ENCODE data around the gene ZNF384. TPM values are rescaled to one million over a fixed set of nuclear protein-coding genes. Genes with fewer than 3 reads are reported as not detected.
A peak's percentile ranks its signal among the peaks of the same experiment; 100 is the strongest.

Gene ZNF384
- total RNA-seq, 1 donor from 2014 or later: 38.0 TPM

- Mint-ChIP-seq H3K4me1 (peaks cover 14% of the 10 kb centered on the region), H3K27ac (no peak overlapping the region), H3K4me3 (no peak overlapping the region), H3K9me3 (no peaks in the 10 kb centered on the region), H3K27me3 (ENCODE audit: insufficient read depth, low read depth) (peaks cover 4% of the 10 kb centered on the region), H3K36me3 (peaks cover 23% of the 10 kb centered on the region)
- Histone ChIP-seq H3K9ac (no peak overlapping the region), H3K4me1 (peaks cover 6% of the 10 kb centered on the region), H4K20me1 (ENCODE audit: low read depth) (no peaks in the 10 kb centered on the region), H3K27ac (no peak overlapping the region), H3K9me3 (ENCODE audit: low read depth) (no peaks in the 10 kb centered on the region), H3K4me3 (no peak overlapping the region), H3K4me2 (no peak overlapping the region), H3F3A (ENCODE audit: low read depth) (peaks cover 35% of the 10 kb centered on the region), H3K79me2 (ENCODE audit: low read depth) (peaks cover 17% of the 10 kb centered on the region), H2AFZ (replicated peaks) (no peak overlapping the region), H3K36me3 (no peaks in the 10 kb centered on the region), H3K27me3 (no peaks in the 10 kb centered on the region)
- no peak for DNase-seq (ENCODE audit: low spot score)
- no peak for TF ChIP-seq CTCF (IDR thresholded peaks at IDR 0.05)
- TF ChIP-seq EZH2phosphoT487 (IDR thresholded peaks at IDR 0.05): no peak
- no peak for TF ChIP-seq EZH2 (IDR thresholded peaks at IDR 0.05)
Observed at GRCh38 chr12:6666211-6666610, 23.0 kb downstream of the ZNF384 start.

- Histone ChIP-seq H3K27ac (no peak overlapping the region), H3K4me3 (no peak overlapping the region), H3K9ac (no peak overlapping the region), H3F3A (ENCODE audit: low read depth) (peaks cover 35% of the 10 kb centered on the region), H2AFZ (replicated peaks) (no peak overlapping the region), H4K20me1 (ENCODE audit: low read depth) (no peaks in the 10 kb centered on the region), H3K36me3 (no peaks in the 10 kb centered on the region), H3K4me1 (peaks cover 6% of the 10 kb centered on the region), H3K9me3 (ENCODE audit: low read depth) (no peaks in the 10 kb centered on the region), H3K79me2 (ENCODE audit: low read depth) (peaks cover 30% of the 10 kb centered on the region), H3K27me3 (no peaks in the 10 kb centered on the region), H3K4me2 (no peak overlapping the region)
- H3K27ac Mint-ChIP-seq: no peak overlapping the region
- H3K4me1 Mint-ChIP-seq: peaks cover 14% of the 10 kb centered on the region
- DNase-seq (ENCODE audit: low spot score): no peak
- H3K9me3 Mint-ChIP-seq: no peaks in the 10 kb centered on the region
- H3K27me3 Mint-ChIP-seq (ENCODE audit: insufficient read depth, low read depth): peaks cover 4% of the 10 kb centered on the region
- TF ChIP-seq CTCF (IDR thresholded peaks at IDR 0.05) (no peak), EZH2phosphoT487 (IDR thresholded peaks at IDR 0.05) (no peak), EZH2 (IDR thresholded peaks at IDR 0.05) (no peak)
- H3K36me3 Mint-ChIP-seq: peaks cover 17% of the 10 kb centered on the region
- no peak overlapping the region for H3K4me3 Mint-ChIP-seq
Observed at GRCh38 chr12:6664902-6665301, 24.3 kb downstream of the ZNF384 start.

- peak within 1 kb of the TSS; percentile 98 for H3K27ac Mint-ChIP-seq
- peak within 1 kb of the TSS; percentile 77 for H2AFZ ChIP-seq (replicated peaks)
- H3K79me2 ChIP-seq (ENCODE audit: low read depth): peaks cover 48% of the 10 kb centered on the region
Observed at GRCh38 chr12:6662906-6663742, 26.1 kb downstream of the ZNF384 start, which contains the start of gene ING4. ING4 (minus strand) TSS chr12:6663119; CDS start chr12:6663101, 18 bp downstream.

GRCh38 chr12:6662602-6662905 lies 26.6 kb downstream of the ZNF384 start:
- H3K9ac ChIP-seq: peak overlapping the region; percentile 89
- no peak for DNase-seq (ENCODE audit: low spot score)
- H3K4me3 ChIP-seq: peak overlapping the region; percentile 79
- peak overlapping the region; percentile 23 for H3K27ac ChIP-seq
- H3K27ac Mint-ChIP-seq: peak overlapping the region; percentile 98
- H2AFZ ChIP-seq (replicated peaks): peak overlapping the region; percentile 77
- H3K36me3 ChIP-seq: no peaks in the 10 kb centered on the region
- H3F3A ChIP-seq (ENCODE audit: low read depth): peaks cover 28% of the 10 kb centered on the region
- H3K4me1 Mint-ChIP-seq: peaks cover 14% of the 10 kb centered on the region
- H3K4me1 ChIP-seq: peaks cover 6% of the 10 kb centered on the region
- no peaks in the 10 kb centered on the region for H3K9me3 ChIP-seq (ENCODE audit: low read depth)
- H3K4me2 ChIP-seq: peak overlapping the region; percentile 98
- no peaks in the 10 kb centered on the region for H3K9me3 Mint-ChIP-seq
- H3K4me3 Mint-ChIP-seq: peak overlapping the region; percentile 97
- H4K20me1 ChIP-seq (ENCODE audit: low read depth): no peaks in the 10 kb centered on the region
- H3K36me3 Mint-ChIP-seq: peaks cover 11% of the 10 kb centered on the region
- no peak for TF ChIP-seq CTCF (IDR thresholded peaks at IDR 0.05)
- TF ChIP-seq EZH2phosphoT487 (IDR thresholded peaks at IDR 0.05): no peak
- TF ChIP-seq EZH2 (IDR thresholded peaks at IDR 0.05): no peak
- H3K27me3 Mint-ChIP-seq (ENCODE audit: insufficient read depth, low read depth): peaks cover 7% of the 10 kb centered on the region
- peaks cover 53% of the 10 kb centered on the region for H3K79me2 ChIP-seq (ENCODE audit: low read depth)
- H3K27me3 ChIP-seq: no peaks in the 10 kb centered on the region

More at GRCh38 chr12:6662906-6663742, 26.1 kb downstream of the ZNF384 start, which contains the start of gene ING4:
- TF ChIP-seq EZH2 (IDR thresholded peaks at IDR 0.05): no peak
- Histone ChIP-seq H3K9me3 (ENCODE audit: low read depth) (no peaks in the 10 kb centered on the region), H3F3A (ENCODE audit: low read depth) (peaks cover 30% of the 10 kb centered on the region), H4K20me1 (ENCODE audit: low read depth) (no peaks in the 10 kb centered on the region), H3K4me1 (peaks cover 6% of the 10 kb centered on the region), H3K9ac (peak within 1 kb of the TSS; percentile 89), H3K4me3 (peak within 1 kb of the TSS; percentile 79), H3K27ac (peak within 1 kb of the TSS; percentile 62), H3K4me2 (peak within 1 kb of the TSS; percentile 98), H3K36me3 (no peaks in the 10 kb centered on the region), H3K27me3 (no peaks in the 10 kb centered on the region)
- peak; percentile 99 for DNase-seq (ENCODE audit: low spot score)
- Mint-ChIP-seq H3K4me1 (peaks cover 14% of the 10 kb centered on the region), H3K9me3 (no peaks in the 10 kb centered on the region), H3K27me3 (ENCODE audit: insufficient read depth, low read depth) (peaks cover 7% of the 10 kb centered on the region), H3K4me3 (peak within 1 kb of the TSS; percentile 97), H3K36me3 (peaks cover 14% of the 10 kb centered on the region)
